ENCODE data around the gene CDIPT. TPM values are rescaled to one million over a fixed set of nuclear protein-coding genes. Genes with fewer than 3 reads are reported as not detected.
"Not testable (repeated sequence)": the region's sequence is repeated elsewhere in the genome, so short reads cannot be mapped to it uniquely, and the experiment has no call there.

CDIPT gene
- total and polyA plus RNA-seq, 2 of the 4 experiments (the other 2 are of a cell fraction), result 47.1 to 100 TPM

DNA sequence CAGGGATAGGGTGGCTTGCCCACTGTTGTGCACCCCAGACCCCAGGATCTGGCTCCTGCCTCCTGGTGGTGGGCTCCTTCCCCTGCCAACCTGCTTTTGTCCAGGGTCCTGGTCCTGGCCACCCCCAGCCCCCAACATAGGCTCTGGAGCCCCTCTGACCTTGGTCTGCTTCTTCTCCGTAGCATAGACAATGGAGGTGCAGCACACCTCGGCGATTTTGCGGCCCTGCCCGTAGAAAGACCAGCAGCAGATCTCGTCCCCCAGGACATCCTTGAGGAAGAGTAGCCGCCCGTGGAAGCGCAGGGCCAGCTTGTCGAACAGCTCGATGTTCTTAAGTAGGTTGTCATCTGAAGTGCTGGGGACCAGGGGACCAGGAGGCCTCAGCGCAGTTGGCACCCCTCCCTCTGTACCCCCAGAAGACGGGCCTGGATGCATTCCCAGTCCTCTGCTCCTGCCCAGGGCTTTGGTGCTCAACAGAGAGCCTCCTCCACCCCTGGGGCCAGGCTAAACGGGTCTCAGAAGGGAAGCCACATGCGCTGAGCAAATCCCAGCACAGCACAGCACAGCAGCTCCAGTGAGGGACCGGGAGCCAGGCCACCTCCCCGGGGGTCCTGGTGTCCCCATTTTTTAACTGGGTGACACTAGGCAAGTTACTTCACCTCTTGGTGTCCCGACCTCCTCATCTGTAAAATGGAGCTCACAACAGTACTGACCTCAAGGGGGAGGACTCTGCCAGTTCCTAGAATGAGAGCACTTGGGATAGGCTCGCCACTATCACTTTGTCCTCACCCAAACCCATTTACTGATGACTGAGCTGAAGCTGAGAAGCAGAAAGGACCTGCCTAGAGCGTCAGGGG, 48.0 kb upstream of the CDIPT start (continued):
- no peak for TF ChIP-seq SMC3 (IDR thresholded peaks at IDR 0.05; ENCODE audit: low read depth, low read length)

- H3K18ac ChIP-seq (ENCODE audit: low read depth, low read length); DNase-seq; H2AFZ ChIP-seq (replicated peaks; ENCODE audit: low read length, poor library complexity); H3K27ac ChIP-seq (ENCODE audit: insufficient read depth, low read length); H4K5ac ChIP-seq (ENCODE audit: low read depth, low read length); H2BK15ac ChIP-seq (ENCODE audit: low read depth, low read length); H2AK5ac ChIP-seq (ENCODE audit: low read depth, low read length); H2BK120ac ChIP-seq (ENCODE audit: low read depth, low read length); H4K20me1 ChIP-seq (ENCODE audit: insufficient read depth, low read length); H2BK5ac ChIP-seq (ENCODE audit: low read depth, low read length, poor library complexity, severe bottlenecking); H3K9me3 ChIP-seq (ENCODE audit: control insufficient read depth, insufficient read depth, low read length); CTCF ChIA-PET; H3K4me3 ChIP-seq (ENCODE audit: insufficient read depth, low read depth, low read length); H3K9ac ChIP-seq (ENCODE audit: low read depth, low read length); ATAC-seq (ENCODE audit: low read depth); H3K23ac ChIP-seq (ENCODE audit: low read depth, low read length); H3K4ac ChIP-seq (ENCODE audit: low read depth, low read length); H3K56ac ChIP-seq (ENCODE audit: extremely low read depth, insufficient read depth, low read length); H3K27me3 ChIP-seq (ENCODE audit: control insufficient read depth, insufficient read depth, low read length); BruUV-seq (replicated peaks); H2BK20ac ChIP-seq (ENCODE audit: low read depth, low read length); dilution Hi-C loops (cut with HindIII; ENCODE audit: low sequenced_read_pairs, unreplicated experiment); H4K91ac ChIP-seq (ENCODE audit: insufficient read depth, low read depth, low read length); intact Hi-C loops (cut with micrococcal nuclease); H3K4me2 ChIP-seq (ENCODE audit: low read depth, low read length); H3K14ac ChIP-seq (replicated peaks; ENCODE audit: low read depth, low read length); H3K4me1 ChIP-seq (ENCODE audit: control insufficient read depth, insufficient read depth, low read length); POLR2A ChIA-PET (ENCODE audit: unreplicated experiment); H4K8ac ChIP-seq (ENCODE audit: low read depth in 2 of 2, low read length in 2 of 2); in situ Hi-C loops (cut with MboI; ENCODE audit: low sequenced_read_pairs); H2AK9ac ChIP-seq (replicated peaks; ENCODE audit: low read depth, low read length, poor library complexity): not testable (repeated sequence)
- H3K36me3 ChIP-seq (ENCODE audit: control insufficient read depth, insufficient read depth, low read length), result peaks cover 19% of the 10 kb centered on the region
- peaks cover 19% of the 10 kb centered on the region for H3K9me1 ChIP-seq (ENCODE audit: insufficient read depth, low read length)
- WGBS, 2 experiments (ENCODE audit: extremely low coverage in 2 of 2, insufficient read length in 1 of 2), result no CpG with 5 or more reads among the region's 6 CpGs
- H3K79me1 ChIP-seq (ENCODE audit: low read depth in 1 of 2, low read length in 2 of 2), result peaks cover 6 to 26% of the 10 kb centered on the region in 2 experiments; a peak in 3 of 4 replicates
These were observed 46.8 kb upstream of the CDIPT start for GRCh38 chr16:29909851-29910250.

Data from IMR-90 (cell line).